Measurements from ENCODE around the gene MFAP4. TPM values are rescaled to one million over a fixed set of nuclear protein-coding genes. Genes with fewer than 3 reads are reported as not detected.

The MFAP4 gene
- total and polyA plus RNA-seq, 10 donors, result 10.1 to 48.4 (median 19.9) TPM

GRCh38 chr17:19341641-19342610 lies 45.1 kb downstream of the MFAP4 start:
- WGBS, 5 donors, result 71 to 77% (median 75%) methylated on average over 20 of the region's 20 CpGs
- Histone ChIP-seq H3K27me3 (replicated peaks in 1 of 7) (peaks cover 0 to 10% (median 0%) of the 10 kb centered on the region in 7 donors), H3K4me1 (peaks cover 6 to 61% (median 20%) of the 10 kb centered on the region in 6 donors), H3K4me3 (no peak overlapping the region), H3K9me3 (no peaks in the 10 kb centered on the region), H3K36me3 (no peaks in the 10 kb centered on the region), H3K27ac (no peak overlapping the region)
- intact Hi-C loops (cut with DNase I; ENCODE audit: low total_unique reads), result no loop called here
- TF ChIP-seq POLR2AphosphoS5 (IDR thresholded peaks at IDR 0.05) (peak in 1 of 3 donors; percentile 6), POLR2A (IDR thresholded peaks at IDR 0.05) (no peak)
- DNase-seq, result peak; percentile 50

- DNase-seq, result no peak
- H3K4me1 ChIP-seq, result peaks cover 6 to 61% (median 20%) of the 10 kb centered on the region in 6 donors
- peaks cover 0 to 1% (median 0%) of the 10 kb centered on the region in 6 donors for H3K36me3 ChIP-seq
- H3K27me3 ChIP-seq (replicated peaks in 1 of 7), result peaks cover 0 to 10% (median 0%) of the 10 kb centered on the region in 7 donors
- H3K27ac ChIP-seq, result no peak overlapping the region
- intact Hi-C loops (cut with DNase I; ENCODE audit: low total_unique reads), result no loop called here
- 72 to 83% (median 77%) methylated on average over 7 of the region's 7 CpGs for WGBS, 5 donors
- H3K4me3 ChIP-seq, result no peak overlapping the region
- no peak for TF ChIP-seq POLR2AphosphoS5 (IDR thresholded peaks at IDR 0.05)
- no peak for TF ChIP-seq POLR2A (IDR thresholded peaks at IDR 0.05)
- no peak for TF ChIP-seq CTCF (IDR thresholded peaks at IDR 0.05 in 8 of 11, conservative IDR thresholded peaks at IDR 0.05 in 3 of 11)
- H3K9me3 ChIP-seq, result no peaks in the 10 kb centered on the region
These were observed 45.8 kb downstream of the MFAP4 start for GRCh38 chr17:19341211-19341631.

- no peak overlapping the region for H3K27ac ChIP-seq
- peaks cover 0 to 6% (median 0%) of the 10 kb centered on the region in 6 donors for H3K36me3 ChIP-seq
- 72 to 90% (median 80%) methylated on average over 2 of the region's 2 CpGs for WGBS, 5 donors
- peaks cover 0 to 12% (median 0%) of the 10 kb centered on the region in 7 donors for H3K27me3 ChIP-seq (replicated peaks in 1 of 7)
- H3K9me3 ChIP-seq, result no peaks in the 10 kb centered on the region
- intact Hi-C loops (cut with DNase I; ENCODE audit: low total_unique reads), result no loop called here
- no peak for TF ChIP-seq CTCF (IDR thresholded peaks at IDR 0.05 in 8 of 11, conservative IDR thresholded peaks at IDR 0.05 in 3 of 11)
- TF ChIP-seq POLR2AphosphoS5 (IDR thresholded peaks at IDR 0.05), result no peak
- no peak for TF ChIP-seq POLR2A (IDR thresholded peaks at IDR 0.05)
- no peak overlapping the region for H3K4me3 ChIP-seq
- DNase-seq, result no peak
- peaks cover 6 to 58% (median 20%) of the 10 kb centered on the region in 6 donors for H3K4me1 ChIP-seq
These were observed 47.6 kb downstream of the MFAP4 start for GRCh38 chr17:19339341-19339815.

- Histone ChIP-seq H3K4me1 (peaks cover 6 to 54% (median 16%) of the 10 kb centered on the region in 6 donors), H3K27me3 (replicated peaks in 1 of 7) (peaks cover 0 to 16% (median 0%) of the 10 kb centered on the region in 7 donors), H3K4me3 (no peak overlapping the region), H3K9me3 (no peaks in the 10 kb centered on the region), H3K36me3 (peaks cover 0 to 12% (median 0%) of the 10 kb centered on the region in 6 donors), H3K27ac (peak overlapping the region in 4 of 8 donors; percentile 21 to 44 (median 36))
- intact Hi-C loops (cut with DNase I; ENCODE audit: low total_unique reads), result no loop called here
- TF ChIP-seq CTCF (IDR thresholded peaks at IDR 0.05 in 8 of 11, conservative IDR thresholded peaks at IDR 0.05 in 3 of 11) (peak; percentile 70 to 89 (median 79)), POLR2A (IDR thresholded peaks at IDR 0.05) (no peak), POLR2AphosphoS5 (IDR thresholded peaks at IDR 0.05) (peak in 2 of 3 donors; percentile 11 to 49)
- peak; percentile 90 for DNase-seq
- 50 to 91% (median 61%) methylated on average over 4 to 7 of the region's 7 CpGs for WGBS, 5 donors
These were observed 48.7 kb downstream of the MFAP4 start for GRCh38 chr17:19338031-19338990.

Measured in spleen (tissue), 11 donors.